ENCODE data around the gene PLD1.

The PLD1 gene

GRCh38 chr3:171838218-171838720 lies 28.0 kb upstream of the PLD1 start:
- DNase-seq = no peak
- Histone ChIP-seq H3K9me3 (no peaks in the 10 kb centered on the region), H3K27me3 (no peaks in the 10 kb centered on the region), H3K4me3 (ENCODE audit: low read depth, low read length) (no peak overlapping the region), H3K4me1 (no peaks in the 10 kb centered on the region), H3K36me3 (no peaks in the 10 kb centered on the region)
- TF ChIP-seq CTCF (IDR thresholded peaks at IDR 0.05; ENCODE audit: low read depth, low read length) = no peak

GRCh38 chr3:171837698-171838097 lies 27.4 kb upstream of the PLD1 start:
- DNase-seq = no peak
- H3K36me3 ChIP-seq = no peaks in the 10 kb centered on the region
- no peaks in the 10 kb centered on the region for H3K9me3 ChIP-seq
- no peaks in the 10 kb centered on the region for H3K4me1 ChIP-seq
- no peak overlapping the region for H3K4me3 ChIP-seq (ENCODE audit: low read depth, low read length)
- H3K27me3 ChIP-seq = no peaks in the 10 kb centered on the region
- TF ChIP-seq CTCF (IDR thresholded peaks at IDR 0.05; ENCODE audit: low read depth, low read length) = no peak

- H3K4me3 ChIP-seq (ENCODE audit: low read depth, low read length) = no peak overlapping the region
- DNase-seq = no peak
- no peaks in the 10 kb centered on the region for H3K36me3 ChIP-seq
- TF ChIP-seq CTCF (IDR thresholded peaks at IDR 0.05; ENCODE audit: low read depth, low read length) = no peak
- H3K9me3 ChIP-seq = no peaks in the 10 kb centered on the region
- no peaks in the 10 kb centered on the region for H3K27me3 ChIP-seq
- no peaks in the 10 kb centered on the region for H3K4me1 ChIP-seq
Observed at GRCh38 chr3:171836855-171837254, 26.6 kb upstream of the PLD1 start.

DNA sequence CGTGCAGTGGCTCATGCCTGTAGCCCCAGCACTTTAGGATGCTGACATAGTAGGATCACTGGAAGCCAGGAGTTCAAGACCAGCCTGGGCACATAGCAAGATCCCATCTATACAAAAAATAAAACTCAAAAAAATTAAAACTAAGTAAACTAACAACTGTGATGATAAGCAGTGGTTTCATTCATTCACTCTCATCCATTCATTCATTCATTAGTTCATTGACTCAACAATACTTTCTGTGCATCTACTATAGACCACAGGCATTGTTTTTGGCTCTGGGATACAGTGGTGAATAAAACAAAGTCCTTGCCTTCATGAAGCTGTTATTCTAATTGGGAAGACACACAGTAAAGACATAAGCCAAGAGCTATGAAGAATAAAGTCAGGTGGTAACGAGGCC lies 25.3 kb upstream of the PLD1 start:
- Histone ChIP-seq H3K36me3 (no peaks in the 10 kb centered on the region), H3K4me3 (ENCODE audit: low read depth, low read length) (no peak overlapping the region), H3K9me3 (no peaks in the 10 kb centered on the region), H3K27me3 (no peaks in the 10 kb centered on the region), H3K4me1 (no peaks in the 10 kb centered on the region)
- no peak for TF ChIP-seq CTCF (IDR thresholded peaks at IDR 0.05; ENCODE audit: low read depth, low read length)
- DNase-seq = no peak

DNA sequence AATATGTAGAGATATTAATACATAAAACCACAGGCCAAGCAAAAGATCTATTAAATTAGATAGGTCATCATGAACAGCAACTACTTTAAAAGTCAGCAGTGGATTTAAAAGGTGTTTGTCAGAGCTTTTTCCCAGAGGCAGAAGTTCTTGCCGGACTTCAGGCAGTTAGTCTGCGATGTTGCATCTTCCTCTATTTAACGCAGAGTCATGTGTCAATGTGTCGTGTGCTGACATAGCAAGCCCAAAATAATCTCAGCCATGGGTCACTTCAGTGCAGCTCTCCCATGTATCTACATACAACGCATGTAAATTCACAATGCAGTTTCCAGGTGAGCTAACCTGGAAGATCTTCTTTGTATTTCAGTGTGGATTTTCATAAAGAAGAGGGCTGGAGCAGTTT lies 24.8 kb upstream of the PLD1 start:
- no peaks in the 10 kb centered on the region for H3K9me3 ChIP-seq
- H3K36me3 ChIP-seq = no peaks in the 10 kb centered on the region
- no peak for TF ChIP-seq CTCF (IDR thresholded peaks at IDR 0.05; ENCODE audit: low read depth, low read length)
- no peaks in the 10 kb centered on the region for H3K27me3 ChIP-seq
- H3K4me3 ChIP-seq (ENCODE audit: low read depth, low read length) = no peak overlapping the region
- DNase-seq = no peak
- peaks cover 4% of the 10 kb centered on the region; the same call in 1 of the 2 replicates for H3K4me1 ChIP-seq

GRCh38 chr3:171834461-171834801 lies 24.1 kb upstream of the PLD1 start:
- TF ChIP-seq CTCF (IDR thresholded peaks at IDR 0.05; ENCODE audit: low read depth, low read length) = no peak
- Histone ChIP-seq H3K36me3 (no peaks in the 10 kb centered on the region), H3K27me3 (no peaks in the 10 kb centered on the region), H3K4me1 (peaks cover 10% of the 10 kb centered on the region), H3K9me3 (no peaks in the 10 kb centered on the region), H3K4me3 (ENCODE audit: low read depth, low read length) (no peak overlapping the region)
- no peak for DNase-seq

Data from BE2C (cell line).